HAP-1 (cell line): ENCODE data around the gene EIF3J.
A peak's percentile ranks its signal among the peaks of the same experiment; 100 is the strongest.
"Not testable (repeated sequence)": the region's sequence is repeated elsewhere in the genome, so short reads cannot be mapped to it uniquely, and the experiment has no call there.

Experiments used
- DNase-seq, 2 experiments: peaks; one replicate each; pipeline ENCODE4 v3.0.0-alpha.2; 2016 to 2020; ENCODE audit warnings: low spot score in 2 of 2
- H3K27me3 ChIP-seq: fragments of 250-450 bp; sonication (Bioruptor Pico); 2 replicates; pipeline ENCODE4 v1.5.1; 2020; ENCODE audit warnings: low read depth, mild to moderate bottlenecking, moderate library complexity
- H3K36me3 ChIP-seq: fragments of 250-450 bp; sonication (Bioruptor Pico); replicated peaks from 2 replicates; pipeline ENCODE4 v1.5.1; 2020; ENCODE audit warnings: mild to moderate bottlenecking
- H3K4me1 ChIP-seq: fragments of 250-450 bp; sonication (Bioruptor Pico); 2 replicates; pipeline ENCODE4 v1.5.1; 2020; ENCODE audit warnings: mild to moderate bottlenecking
- H3K4me3 ChIP-seq: fragments of 250-450 bp; sonication (Bioruptor Pico); 2 replicates; pipeline ENCODE4 v1.5.1; 2020; ENCODE audit warnings: mild to moderate bottlenecking, moderate library complexity
- H3K9me3 ChIP-seq: fragments of 250-450 bp; sonication (Bioruptor Pico); 2 replicates; pipeline ENCODE4 v1.5.1; 2020; ENCODE audit warnings: mild to moderate bottlenecking, moderate library complexity
- in situ Hi-C: fragments of 300-500 bp; cut with MboI; formaldehyde crosslinking; loops from 3 replicates; pipeline ENCODE4 v1.14.3; 2020; ENCODE audit warnings: low sequenced_read_pairs, inconsistent platforms, mixed read lengths

The EIF3J gene

GRCh38 chr15:44530653-44531052 lies 6.3 kb upstream of the EIF3J start:
- no peak overlapping the region for H3K4me3 ChIP-seq
- no peaks in the 10 kb centered on the region; the same call in 1 of the 2 replicates for H3K36me3 ChIP-seq
- no peak for DNase-seq
- H3K27me3 ChIP-seq: no peaks in the 10 kb centered on the region
- in situ Hi-C loops: no loop called here
- no peaks in the 10 kb centered on the region for H3K9me3 ChIP-seq
- H3K4me1 ChIP-seq: no peaks in the 10 kb centered on the region

- DNase-seq, H3K27me3 ChIP-seq, H3K4me1 ChIP-seq, H3K4me3 ChIP-seq, H3K36me3 ChIP-seq, H3K9me3 ChIP-seq, in situ Hi-C loops: not testable (repeated sequence)
These were observed 4.7 kb upstream of the EIF3J start for GRCh38 chr15:44532275-44532674.

DNA sequence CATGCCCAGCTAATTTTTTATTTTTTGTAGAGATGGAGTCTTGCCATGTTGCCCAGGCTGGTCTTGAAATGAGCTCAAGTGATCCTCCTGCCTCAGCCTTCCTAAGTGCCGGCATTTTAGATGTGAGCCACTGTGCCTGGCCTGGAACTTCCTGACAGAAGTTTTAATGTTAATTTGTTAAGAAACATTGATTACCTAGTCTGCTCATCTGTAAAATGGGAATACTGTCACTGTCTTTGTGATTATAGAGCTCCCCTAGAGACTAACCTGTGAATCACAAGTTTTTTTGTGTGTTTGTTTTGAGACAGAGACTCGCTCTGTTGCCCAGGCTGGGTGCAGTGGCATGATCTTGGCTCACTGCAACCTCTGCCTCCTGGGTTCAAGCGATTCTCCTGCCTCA lies 4.3 kb upstream of the EIF3J start:
- in situ Hi-C loops: no loop called here
- Histone ChIP-seq H3K27me3 (no peaks in the 10 kb centered on the region), H3K4me1 (no peaks in the 10 kb centered on the region), H3K36me3 (peaks cover 2% of the 10 kb centered on the region), H3K9me3 (no peaks in the 10 kb centered on the region), H3K4me3 (no peak overlapping the region)
- DNase-seq: no peak

DNA sequence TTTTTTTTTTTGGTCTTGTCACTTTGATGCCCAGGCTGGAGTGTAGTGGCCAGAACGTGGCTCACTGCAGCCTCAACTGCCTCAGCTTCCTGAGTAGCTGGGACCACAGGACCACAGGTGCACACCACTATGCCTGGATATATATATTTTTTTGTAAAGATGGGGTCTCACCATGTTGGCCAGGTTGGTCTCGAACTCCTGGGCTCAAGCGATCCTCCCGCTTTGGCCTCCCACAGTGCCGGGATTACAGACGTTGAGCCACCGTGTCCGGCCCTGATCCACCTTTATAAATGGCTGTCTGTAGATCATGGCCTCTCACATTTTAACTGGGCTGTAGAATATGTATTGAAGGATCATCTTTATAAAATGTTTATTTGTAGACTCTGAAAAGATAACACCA lies 1.9 kb upstream of the EIF3J start:
- in situ Hi-C loops: no loop called here

DNA sequence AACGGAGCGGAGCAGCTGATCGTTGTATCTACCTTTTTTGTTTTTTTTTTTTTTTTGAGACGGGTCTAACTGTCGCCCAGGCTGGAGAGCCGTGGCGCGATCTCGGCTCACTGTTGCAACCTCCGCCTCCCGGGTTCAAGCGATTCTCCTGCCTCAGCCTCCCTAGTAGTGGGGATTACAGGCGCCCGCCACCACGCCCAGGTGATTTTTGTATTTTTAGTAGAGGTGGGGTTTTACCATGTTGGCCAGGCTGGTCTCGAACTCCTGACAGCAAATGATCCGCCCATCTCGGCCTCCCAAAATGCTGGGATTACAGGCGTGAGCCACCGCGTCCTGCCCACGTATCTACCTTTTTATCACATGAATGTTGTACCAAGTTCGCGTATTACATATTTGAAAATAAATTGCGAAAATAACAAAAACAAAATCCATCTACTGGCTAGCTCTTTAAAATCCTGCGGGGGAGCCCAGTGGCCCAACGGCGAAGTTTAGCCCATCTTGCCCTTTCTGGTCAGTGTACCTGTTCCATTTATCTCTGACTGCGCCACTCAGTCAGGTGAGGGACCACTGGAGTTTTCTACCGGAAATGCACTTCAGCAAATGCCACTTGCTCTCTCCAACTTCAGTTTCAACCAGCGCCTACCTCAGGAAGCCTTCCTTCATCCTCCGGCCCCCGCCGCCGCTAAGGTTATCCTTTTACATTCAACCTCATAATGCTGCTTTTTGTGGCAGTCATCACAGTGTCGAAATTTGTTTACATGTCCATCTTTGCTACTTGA lies 1.2 kb upstream of the EIF3J start:
- Histone ChIP-seq H3K9me3 (no peaks in the 10 kb centered on the region), H3K4me3 (peak overlapping the region; percentile 98), H3K27me3 (no peaks in the 10 kb centered on the region), H3K36me3 (peaks cover 13% of the 10 kb centered on the region), H3K4me1 (peaks cover 7% of the 10 kb centered on the region)
- DNase-seq: peak in 1 of 2 experiments; percentile 40
- in situ Hi-C loops: no loop called here

More for the DNA sequence above, 1.9 kb upstream of the EIF3J start:
- H3K36me3 ChIP-seq: peaks cover 13% of the 10 kb centered on the region
- DNase-seq: no peak
- no peaks in the 10 kb centered on the region for H3K27me3 ChIP-seq
- H3K4me1 ChIP-seq: peaks cover 4% of the 10 kb centered on the region; the same call in 1 of the 2 replicates
- no peaks in the 10 kb centered on the region for H3K9me3 ChIP-seq
- no peak overlapping the region for H3K4me3 ChIP-seq

DNA sequence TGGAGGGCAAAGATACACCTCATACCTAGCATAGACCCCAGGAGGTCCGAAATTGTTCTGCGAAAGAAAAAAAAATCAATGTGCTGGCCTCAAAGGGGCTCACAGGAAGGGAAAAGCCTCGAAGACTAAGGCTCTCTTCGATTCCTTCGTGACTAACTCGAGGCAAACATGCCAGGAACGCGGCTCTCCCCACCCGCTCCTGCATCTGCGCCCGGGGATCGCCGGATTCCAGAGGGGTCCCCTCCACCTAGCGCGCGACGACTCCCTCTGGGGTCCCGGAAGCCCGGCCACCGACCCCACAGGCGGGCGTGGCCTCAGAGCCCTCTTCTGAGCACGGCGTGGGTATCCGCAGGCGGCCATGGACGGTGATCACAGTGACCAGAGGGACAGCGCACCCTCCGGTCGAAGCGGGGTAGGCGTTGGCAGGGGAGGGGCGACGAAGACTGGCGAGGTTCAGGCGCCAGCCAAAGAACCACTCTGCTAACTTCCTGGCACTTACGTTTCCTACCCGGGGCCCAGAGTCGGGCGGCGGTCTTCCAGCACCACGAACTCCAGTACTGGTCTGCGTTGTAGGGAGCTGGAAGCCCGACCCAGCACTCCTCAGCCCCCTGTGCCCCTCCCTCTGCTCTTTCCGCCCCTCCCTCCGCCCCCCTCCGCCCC lies 515 bp upstream of the EIF3J start:
- in situ Hi-C loops: no loop called here
- H3K36me3 ChIP-seq: peaks cover 20% of the 10 kb centered on the region
- peaks cover 12% of the 10 kb centered on the region for H3K4me1 ChIP-seq
- H3K27me3 ChIP-seq: no peaks in the 10 kb centered on the region
- no peak for DNase-seq
- no peaks in the 10 kb centered on the region for H3K9me3 ChIP-seq
- H3K4me3 ChIP-seq: peak overlapping the region; percentile 98

GRCh38 chr15:44537735-44538240 lies 841 bp downstream of the EIF3J start:
- Histone ChIP-seq H3K36me3 (peaks cover 29% of the 10 kb centered on the region), H3K4me3 (peak overlapping the region; percentile 98), H3K4me1 (peaks cover 12% of the 10 kb centered on the region), H3K27me3 (no peaks in the 10 kb centered on the region), H3K9me3 (no peaks in the 10 kb centered on the region)
- in situ Hi-C loops: no loop called here
- DNase-seq: no peak

DNA sequence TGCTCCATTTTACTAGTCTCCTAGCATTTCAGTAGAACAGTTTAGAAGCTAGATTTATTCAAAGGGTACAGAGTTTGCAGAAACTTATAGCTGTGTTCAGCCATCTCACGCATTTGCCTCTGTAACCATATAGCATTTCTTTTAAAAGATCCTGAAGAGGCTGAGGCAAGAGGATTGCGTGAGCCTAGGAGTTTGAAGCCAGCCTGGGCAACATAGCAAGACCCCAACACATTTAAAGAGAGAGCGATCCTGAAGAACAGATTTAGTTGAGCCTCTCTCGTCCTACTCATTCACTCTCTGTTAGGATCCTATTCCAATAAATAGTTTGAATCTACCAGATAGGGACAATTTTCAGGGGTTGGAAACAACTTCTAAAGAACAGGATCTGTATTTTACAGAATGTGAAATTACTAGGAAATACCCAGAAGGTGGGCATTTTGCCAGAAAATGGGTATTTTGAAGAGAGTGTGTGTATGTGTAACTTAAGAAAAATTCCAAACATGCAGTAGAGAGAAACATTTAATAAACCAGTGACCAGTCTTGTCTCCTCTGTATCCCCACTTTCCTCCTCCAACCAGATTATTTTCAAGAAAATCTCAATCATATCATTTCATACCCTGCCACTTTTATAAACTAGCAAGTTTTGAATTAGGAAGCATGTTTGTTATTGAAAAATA lies 4.5 kb downstream of the EIF3J start:
- H3K9me3 ChIP-seq: no peaks in the 10 kb centered on the region
- DNase-seq: no peak
- H3K4me1 ChIP-seq: peaks cover 18% of the 10 kb centered on the region
- H3K4me3 ChIP-seq: no peak overlapping the region
- in situ Hi-C loops: no loop called here
- H3K36me3 ChIP-seq: peaks cover 41% of the 10 kb centered on the region
- H3K27me3 ChIP-seq: no peaks in the 10 kb centered on the region

GRCh38 chr15:44542596-44542995 lies 5.6 kb downstream of the EIF3J start:
- in situ Hi-C loops: no loop called here
- peaks cover 38% of the 10 kb centered on the region for H3K36me3 ChIP-seq
- no peaks in the 10 kb centered on the region for H3K9me3 ChIP-seq
- H3K27me3 ChIP-seq: no peaks in the 10 kb centered on the region
- DNase-seq: no peak
- peaks cover 18% of the 10 kb centered on the region for H3K4me1 ChIP-seq
- no peak overlapping the region for H3K4me3 ChIP-seq

DNA sequence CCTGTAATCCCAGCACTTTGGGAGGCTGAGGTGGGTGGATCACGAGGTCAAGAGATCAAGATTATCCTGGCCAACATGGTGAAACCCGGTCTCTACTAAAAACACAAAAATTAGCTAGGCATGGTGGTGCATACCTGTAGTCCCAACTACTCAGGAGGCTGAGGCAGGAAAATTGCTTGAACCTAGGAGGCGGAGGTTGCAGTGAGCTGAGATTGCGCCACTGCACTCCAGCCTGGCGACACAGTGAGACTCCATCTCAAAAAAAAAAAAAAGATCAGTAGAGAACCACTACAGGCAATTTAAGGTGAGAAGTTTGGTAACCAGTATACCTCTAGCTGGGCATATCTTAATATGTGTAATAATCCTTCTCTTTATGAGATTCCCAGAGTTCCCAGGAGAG lies 7.8 kb downstream of the EIF3J start:
- H3K4me3 ChIP-seq, in situ Hi-C loops, DNase-seq, H3K27me3 ChIP-seq, H3K9me3 ChIP-seq: not testable (repeated sequence)
- Histone ChIP-seq H3K36me3 (peaks cover 32% of the 10 kb centered on the region), H3K4me1 (peaks cover 15% of the 10 kb centered on the region)

GRCh38 chr15:44545913-44546802 lies 9.2 kb downstream of the EIF3J start:
- DNase-seq: no peak
- peaks cover 6% of the 10 kb centered on the region; the same call in 1 of the 2 replicates for H3K4me1 ChIP-seq
- no peaks in the 10 kb centered on the region for H3K27me3 ChIP-seq
- H3K4me3 ChIP-seq: no peak overlapping the region
- peaks cover 35% of the 10 kb centered on the region for H3K36me3 ChIP-seq
- in situ Hi-C loops: no loop called here
- H3K9me3 ChIP-seq: no peaks in the 10 kb centered on the region

- H3K4me1 ChIP-seq, in situ Hi-C loops, DNase-seq, H3K4me3 ChIP-seq, H3K9me3 ChIP-seq, H3K27me3 ChIP-seq: not testable (repeated sequence)
- H3K36me3 ChIP-seq: peaks cover 38% of the 10 kb centered on the region
These were observed 12.2 kb downstream of the EIF3J start for GRCh38 chr15:44549152-44549551.

DNA sequence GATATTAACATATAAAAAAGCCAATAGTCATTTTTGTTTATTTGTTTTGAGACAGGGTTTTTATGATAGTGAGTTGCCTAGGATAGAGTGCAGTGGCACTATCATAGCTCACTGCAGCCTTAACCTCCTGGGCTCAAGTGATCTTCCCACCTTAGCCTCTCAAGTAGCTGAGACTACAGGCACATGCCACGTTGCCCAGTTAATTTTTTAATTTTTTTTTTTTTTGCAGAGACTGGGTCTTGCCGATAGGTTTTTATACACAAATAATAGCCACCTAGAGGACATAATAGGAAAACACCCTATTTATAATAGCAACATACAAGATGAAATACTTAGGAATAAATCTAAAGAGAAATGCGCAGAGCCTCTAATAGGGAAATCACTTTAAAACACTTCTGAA lies 13.3 kb downstream of the EIF3J start:
- in situ Hi-C loops: no loop called here
- no peaks in the 10 kb centered on the region for H3K9me3 ChIP-seq
- H3K4me3 ChIP-seq: no peak overlapping the region
- H3K27me3 ChIP-seq: no peaks in the 10 kb centered on the region
- DNase-seq: no peak
- H3K4me1 ChIP-seq: peaks cover 6% of the 10 kb centered on the region; the same call in 1 of the 2 replicates
- H3K36me3 ChIP-seq: peaks cover 45% of the 10 kb centered on the region
